NK-92 treated with Interleukin-12 subunit alpha and Interleukin-12 subunit beta, amount 100 ng/mL, for 24 hours (cell line): Measurements from ENCODE around the gene WNK1.
"Not testable (repeated sequence)": the region's sequence is repeated elsewhere in the genome, so short reads cannot be mapped to it uniquely, and the experiment has no call there.

Source experiments
- DNase-seq: peaks from one replicate; lab custom pipeline; 2025; lab: John Stamatoyannopoulos, UW

WNK1 gene

GRCh38 chr12:911191-911826 lies 158.9 kb downstream of the WNK1 start:
- DNase-seq: no peak

GRCh38 chr12:912466-913235 lies 160.3 kb downstream of the WNK1 start:
- DNase-seq: no peak

DNA sequence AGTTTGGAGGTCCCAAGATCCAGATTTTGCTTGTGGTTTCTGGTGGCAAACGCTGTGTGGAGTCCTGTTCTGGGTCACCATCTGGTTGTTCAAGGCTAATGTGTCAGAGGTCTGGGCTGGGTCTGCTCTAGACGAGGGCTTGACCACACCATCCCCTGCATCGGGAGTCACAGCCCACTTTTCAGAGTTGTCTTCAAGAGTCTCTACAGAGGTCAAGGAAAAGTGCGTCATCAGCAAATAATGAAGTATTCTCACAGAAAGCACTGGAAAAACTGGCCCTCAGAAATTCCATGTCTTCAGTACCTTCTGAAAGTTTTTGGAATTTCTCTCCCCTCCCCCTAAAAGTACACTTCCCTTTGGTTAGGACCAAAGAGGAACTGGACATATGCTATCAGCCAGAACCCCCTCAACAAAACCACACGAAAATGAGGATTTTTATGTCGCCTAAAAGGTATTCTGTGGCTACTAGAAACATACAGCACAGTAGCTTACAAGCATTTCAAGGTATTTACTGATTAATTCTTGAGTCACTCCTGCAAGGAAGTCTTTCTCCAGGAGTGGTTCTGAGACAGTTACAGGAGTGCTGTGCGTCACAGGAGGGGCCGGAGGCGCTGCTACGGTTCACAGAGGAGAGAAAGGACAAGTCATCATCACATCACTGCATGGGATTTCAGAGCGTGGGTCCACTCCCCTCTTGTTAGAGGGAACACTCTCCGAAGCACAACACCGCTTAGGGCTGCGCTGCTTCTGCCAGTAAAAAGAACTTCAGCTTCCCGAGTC lies 161.7 kb downstream of the WNK1 start:
- DNase-seq: no peak

GRCh38 chr12:915090-915489 lies 162.7 kb downstream of the WNK1 start:
- no peak for DNase-seq

- DNase-seq: no peak
Observed at GRCh38 chr12:916240-916639, 163.9 kb downstream of the WNK1 start.

- no peak for DNase-seq
Observed at GRCh38 chr12:916712-917445, 164.5 kb downstream of the WNK1 start.

- DNase-seq: no peak
Observed at GRCh38 chr12:920676-921075, 168.3 kb downstream of the WNK1 start.

GRCh38 chr12:922285-922684 lies 169.9 kb downstream of the WNK1 start:
- no peak for DNase-seq

DNA sequence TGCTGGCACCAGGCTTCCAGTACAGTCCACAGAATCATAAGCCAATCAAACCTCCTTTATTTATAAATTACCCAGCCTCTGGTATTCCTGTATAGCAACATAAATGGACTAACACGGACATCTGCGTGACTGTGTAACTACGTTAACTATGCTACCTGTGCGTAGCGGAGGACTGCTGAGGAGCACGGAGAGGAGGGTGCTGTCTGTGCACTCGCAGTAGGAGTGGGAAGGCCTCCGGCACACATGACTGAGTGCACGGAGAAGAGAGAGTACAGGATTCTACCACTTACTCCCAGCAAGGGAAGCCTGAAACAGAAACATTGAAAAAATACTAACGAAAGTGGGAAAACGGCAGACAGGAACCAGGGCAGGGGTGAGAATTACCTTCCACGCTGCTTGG lies 174.3 kb downstream of the WNK1 start:
- DNase-seq: no peak

DNA sequence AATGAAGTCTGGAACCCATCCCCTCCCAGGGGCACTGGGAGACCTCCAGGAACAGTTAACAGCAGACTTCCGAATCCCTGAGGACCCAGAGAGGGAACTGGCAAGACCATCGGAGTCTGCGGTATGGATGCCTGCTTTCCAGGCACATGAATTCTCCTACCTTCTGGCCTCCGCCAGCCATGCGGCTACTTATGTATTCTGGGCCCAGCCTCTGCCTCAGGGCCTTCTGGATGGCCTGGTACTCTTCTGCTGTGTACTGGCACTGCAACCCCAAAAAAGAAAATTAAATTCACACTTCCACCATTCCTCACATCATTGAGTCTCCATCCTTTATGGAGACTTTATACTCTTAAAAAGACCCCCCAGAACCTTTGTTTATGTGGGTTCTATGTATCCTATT lies 178.7 kb downstream of the WNK1 start:
- DNase-seq: no peak

DNA sequence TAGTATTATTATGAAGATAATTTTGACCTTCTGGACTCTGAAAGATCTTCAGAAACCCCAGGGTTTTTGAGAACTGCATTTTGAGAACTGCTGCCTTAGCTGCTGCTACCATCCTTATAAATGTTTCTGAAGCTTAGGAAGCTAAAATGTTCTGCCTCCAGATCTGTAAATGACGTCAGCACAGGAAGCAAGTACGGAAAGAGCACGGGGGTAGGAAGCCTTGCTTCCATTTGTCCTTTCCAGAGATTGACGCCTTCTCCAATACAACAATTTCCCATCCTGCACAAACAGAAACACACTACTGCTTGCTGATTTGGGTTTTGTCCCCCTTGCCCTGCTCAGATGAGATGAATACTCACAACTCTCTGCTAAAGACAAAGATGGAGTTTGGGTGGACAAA lies 179.2 kb downstream of the WNK1 start:
- no peak for DNase-seq

DNA sequence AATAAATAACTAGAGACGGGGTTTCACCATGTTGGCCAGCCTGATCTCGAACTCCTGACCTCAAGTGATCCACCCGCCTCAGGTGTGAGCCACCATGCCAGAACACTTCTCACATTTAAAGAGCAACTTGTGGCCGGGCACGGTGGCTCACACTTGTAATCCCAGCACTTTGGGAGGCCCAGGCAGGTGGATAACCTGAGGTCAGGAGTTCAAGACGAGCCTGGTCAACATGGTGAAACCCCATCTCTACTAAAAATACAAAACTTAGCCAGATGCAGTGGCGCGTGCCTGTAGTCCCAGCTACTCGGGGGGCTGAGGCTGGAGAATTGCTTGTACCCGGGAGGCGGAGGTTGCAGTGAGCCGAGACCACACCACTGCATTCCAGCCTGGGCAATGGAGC lies 183.5 kb downstream of the WNK1 start:
- DNase-seq: not testable (repeated sequence)

GRCh38 chr12:936377-937345 lies 184.3 kb downstream of the WNK1 start:
- DNase-seq: no peak

DNA sequence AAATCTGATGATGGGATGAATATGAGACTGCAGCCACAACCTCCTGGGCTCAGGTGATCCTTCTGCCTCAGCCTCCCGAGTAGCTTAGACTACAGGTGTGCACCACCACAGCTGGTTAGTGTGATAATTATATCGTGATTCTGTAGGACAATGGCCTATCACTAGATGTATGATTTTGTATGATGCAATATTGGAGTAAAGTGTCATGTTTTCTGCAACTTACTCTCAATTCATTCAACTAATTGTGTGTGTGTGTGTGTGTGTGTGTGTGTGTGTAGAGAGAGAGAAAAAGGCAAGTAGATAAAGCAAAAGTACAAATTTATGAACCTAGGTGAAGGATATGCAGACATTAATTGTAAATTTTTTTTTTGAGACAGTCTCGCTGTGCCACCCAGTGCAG lies 186.4 kb downstream of the WNK1 start:
- DNase-seq: no peak

- DNase-seq: no peak
Observed at GRCh38 chr12:943051-943450, 190.7 kb downstream of the WNK1 start.

DNA sequence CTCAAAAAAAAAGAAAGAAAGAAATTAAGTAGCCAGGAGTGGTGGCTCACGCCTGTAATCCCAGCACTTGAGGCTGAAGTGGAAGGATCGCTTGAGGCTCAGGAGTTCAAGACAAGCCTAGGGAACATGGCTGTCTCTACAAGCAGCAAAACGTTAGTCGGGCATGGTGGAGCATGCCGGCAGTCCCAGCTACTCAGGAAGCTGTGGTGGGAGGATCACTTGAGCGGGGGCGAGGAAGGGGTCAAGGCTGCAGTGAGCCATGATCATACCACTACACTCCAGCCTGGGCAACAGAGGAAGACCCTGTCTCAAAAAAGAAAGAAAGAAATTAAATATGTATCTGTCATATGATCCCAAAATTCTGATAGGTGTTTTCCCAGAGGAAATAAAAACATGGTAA lies 191.8 kb downstream of the WNK1 start:
- DNase-seq: no peak

DNA sequence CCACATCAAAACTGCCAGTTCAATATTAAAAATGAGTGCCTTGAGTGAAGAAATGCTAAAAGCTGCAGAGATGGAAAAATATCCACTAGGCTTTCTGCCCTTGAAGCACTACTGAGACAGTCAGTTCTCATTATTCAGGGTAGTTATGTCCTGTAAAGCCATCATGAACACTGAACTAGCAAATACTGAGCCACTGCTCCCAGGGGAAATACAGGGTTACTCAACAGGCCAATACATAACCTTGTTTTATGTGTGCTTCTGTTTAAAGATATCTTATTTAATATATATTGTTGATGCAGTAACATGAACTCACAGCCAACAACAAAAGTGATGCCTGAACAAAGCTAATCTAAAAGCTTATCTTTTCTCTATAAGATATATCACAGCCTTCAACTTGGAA lies 193.8 kb downstream of the WNK1 start:
- DNase-seq: no peak

DNA sequence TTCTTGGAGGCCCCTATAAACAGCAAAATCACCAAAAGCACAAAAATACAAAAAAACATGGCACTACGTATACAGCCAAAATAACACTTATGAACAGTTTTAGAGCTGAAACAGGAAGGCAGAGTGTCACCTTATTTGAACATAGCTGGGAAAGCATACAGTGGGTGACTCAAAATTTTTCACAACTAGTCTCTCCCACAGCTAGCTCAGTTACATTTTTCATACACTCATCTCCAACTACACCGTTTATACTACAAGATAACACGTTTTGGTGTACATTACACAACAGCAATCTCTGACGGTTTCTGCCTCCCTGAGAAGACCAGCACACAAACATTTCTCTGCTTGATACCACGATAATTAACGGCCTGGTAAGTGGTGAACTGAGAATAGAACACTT lies 194.3 kb downstream of the WNK1 start:
- DNase-seq: no peak

DNA sequence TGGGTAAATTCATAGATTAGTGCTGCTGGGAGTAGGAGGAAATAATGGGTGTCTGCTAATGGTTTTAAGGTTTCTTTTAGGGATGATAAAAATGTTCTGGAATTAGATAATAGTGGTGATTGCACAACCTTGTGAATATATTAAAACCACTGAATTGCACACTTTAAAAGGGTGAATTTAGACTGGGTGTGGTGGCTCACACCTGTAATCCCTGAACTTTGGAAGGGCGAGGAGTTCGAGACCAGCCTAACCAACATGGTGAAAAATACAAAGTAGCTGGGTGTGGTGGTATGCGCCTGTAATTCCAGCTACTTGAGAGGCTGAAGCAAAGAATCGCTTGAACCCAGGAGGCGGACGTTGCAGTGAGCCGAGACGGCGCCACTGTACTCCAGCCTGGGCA lies 195.9 kb downstream of the WNK1 start:
- DNase-seq: no peak

DNA sequence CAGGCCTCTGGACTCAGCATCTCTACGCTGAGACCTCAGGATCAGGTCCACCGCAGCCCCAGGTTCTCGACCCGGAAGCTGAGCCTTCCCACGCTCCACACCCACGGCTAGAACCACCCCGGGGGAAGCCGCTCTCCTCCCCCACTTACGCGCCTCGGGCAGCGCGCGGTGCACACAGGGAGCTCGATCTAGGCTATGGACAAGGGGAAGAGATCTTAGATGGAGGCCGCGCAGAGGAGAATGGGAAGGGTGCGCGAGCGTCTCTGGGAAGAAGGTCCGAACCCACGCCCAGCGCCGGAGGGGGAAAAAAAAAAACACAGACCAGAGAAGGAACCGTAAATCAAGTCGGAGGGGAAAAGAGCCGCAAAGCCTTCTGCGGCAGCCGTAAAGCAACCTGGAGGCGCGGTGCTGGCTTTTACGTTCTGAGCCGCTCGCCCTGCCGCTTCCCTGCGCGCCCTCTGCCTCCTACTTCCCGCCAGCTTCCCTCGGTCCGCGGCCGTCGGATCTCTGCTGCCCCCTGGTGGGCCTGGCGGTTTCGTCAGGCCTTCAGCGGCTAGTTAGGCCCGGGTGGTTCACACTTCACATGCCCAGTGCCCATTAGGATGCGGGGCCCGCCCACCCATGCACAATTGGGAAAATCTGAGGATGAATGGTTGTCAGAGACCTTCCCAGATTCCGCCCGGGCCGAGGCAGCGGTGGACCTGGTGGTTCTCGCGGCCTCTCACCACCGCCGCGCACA lies 197.2 kb downstream of the WNK1 start, which contains the start of gene RAD52:
TSS of gene RAD52 (minus strand) at position 242 of the 739 bp plus-strand sequence. CDS start 16,636 bp downstream, outside the sequence.
- DNase-seq: peak; percentile 75
